Right atrium auricular region (tissue), 2 donors: ENCODE measurements around the gene SPSB3. TPM values are rescaled to one million over a fixed set of nuclear protein-coding genes. Genes with fewer than 3 reads are reported as not detected.

Source experiments
- DNase-seq: peaks from one replicate; pipeline ENCODE4 v3.0.0-alpha.2; 2019; ENCODE audit warnings: low spot score
- H3K27ac ChIP-seq, 2 donors: fragments of 200-600 bp; sonication (generic); 1 replicate in 1 of 2; 2 replicates in 1 of 2; pipeline ENCODE4 v1.5.1; 2016 to 2019
- H3K27me3 ChIP-seq, 2 donors: fragments of 200-600 bp; sonication (generic); one replicate each; pipeline versions ENCODE4 v1.5.1 to v1.6.0; 2017 to 2019
- H3K36me3 ChIP-seq: fragments of 200-600 bp; sonication (generic); one replicate; pipeline ENCODE4 v1.5.1; 2016
- H3K4me1 ChIP-seq, 2 donors: fragments of 200-600 bp; sonication (generic); one replicate each; pipeline versions ENCODE4 v1.5.1 to v1.6.0; 2017 to 2019
- H3K4me3 ChIP-seq, 2 donors: fragments of 200-600 bp; sonication (generic); 1 replicate in 1 of 2; 2 replicates in 1 of 2; pipeline ENCODE4 v1.5.1; 2017 to 2019; ENCODE audit warnings: mild to moderate bottlenecking in 1 of 2, moderate library complexity in 1 of 2
- H3K9me3 ChIP-seq, 2 donors: fragments of 200-600 bp; sonication (generic); one replicate each; pipeline ENCODE4 v1.5.1; 2019
- total RNA-seq, 2 donors: library from RNA; depleted of rRNA; stranded (reverse); fragments of >200 nt; gene quantifications; one replicate each; pipeline ENCODE4 v1.1.0, GENCODE V29; 2016
- TF ChIP-seq, protein P1 (sequence below), 2 donors: fragments of 200-600 bp; sonication (generic); IDR thresholded peaks; one replicate each; pipeline ENCODE4 v1.5.1; 2019; ENCODE audit warnings: antibody characterized with exemption in 2 of 2

The SPSB3 gene
- total RNA-seq, 2 donors from 2014 or later: 41.9 to 49.0 TPM

DNA sequence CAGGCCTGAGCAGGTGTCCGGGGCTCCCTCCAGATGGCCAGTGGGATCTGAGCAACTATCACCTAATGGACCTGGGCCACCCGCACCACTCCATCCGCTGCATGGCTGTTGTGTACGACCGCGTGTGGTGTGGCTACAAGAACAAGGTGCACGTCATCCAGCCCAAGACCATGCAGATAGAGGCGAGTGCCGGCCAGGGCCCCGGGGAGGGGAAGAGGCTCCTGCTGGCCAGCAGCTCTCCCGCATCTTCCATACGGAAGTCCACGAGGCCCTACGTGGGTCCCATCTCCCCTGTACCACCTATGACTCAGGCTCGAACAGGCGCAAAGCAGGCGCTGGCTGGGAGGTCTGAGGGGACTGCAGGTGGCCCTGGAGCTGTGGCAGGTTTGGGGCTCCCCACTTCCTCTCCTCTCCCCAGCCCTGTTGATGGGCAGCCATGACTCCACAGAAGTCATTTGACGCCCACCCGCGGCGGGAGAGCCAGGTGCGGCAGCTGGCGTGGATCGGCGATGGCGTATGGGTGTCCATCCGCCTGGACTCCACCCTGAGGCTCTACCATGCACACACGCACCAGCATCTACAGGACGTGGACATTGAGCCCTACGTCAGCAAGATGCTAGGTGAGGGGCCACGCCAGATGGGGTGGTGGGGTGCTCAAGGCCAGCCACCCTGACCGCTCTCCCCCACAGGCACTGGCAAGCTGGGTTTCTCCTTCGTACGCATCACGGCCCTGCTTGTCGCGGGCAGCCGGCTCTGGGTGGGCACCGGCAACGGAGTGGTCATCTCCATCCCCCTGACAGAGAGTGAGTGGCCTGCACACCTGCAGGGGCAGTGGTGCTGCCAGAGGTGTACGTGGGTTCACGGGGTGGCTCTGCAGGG lies 15.0 kb downstream of the SPSB3 start:
- H3K36me3 ChIP-seq: peaks cover 68% of the 10 kb centered on the region
- no peak overlapping the region for H3K27ac ChIP-seq
- no peak overlapping the region for H3K4me3 ChIP-seq
- DNase-seq: no peak
- H3K9me3 ChIP-seq: no peaks in the 10 kb centered on the region
- TF ChIP-seq, protein P1, sequence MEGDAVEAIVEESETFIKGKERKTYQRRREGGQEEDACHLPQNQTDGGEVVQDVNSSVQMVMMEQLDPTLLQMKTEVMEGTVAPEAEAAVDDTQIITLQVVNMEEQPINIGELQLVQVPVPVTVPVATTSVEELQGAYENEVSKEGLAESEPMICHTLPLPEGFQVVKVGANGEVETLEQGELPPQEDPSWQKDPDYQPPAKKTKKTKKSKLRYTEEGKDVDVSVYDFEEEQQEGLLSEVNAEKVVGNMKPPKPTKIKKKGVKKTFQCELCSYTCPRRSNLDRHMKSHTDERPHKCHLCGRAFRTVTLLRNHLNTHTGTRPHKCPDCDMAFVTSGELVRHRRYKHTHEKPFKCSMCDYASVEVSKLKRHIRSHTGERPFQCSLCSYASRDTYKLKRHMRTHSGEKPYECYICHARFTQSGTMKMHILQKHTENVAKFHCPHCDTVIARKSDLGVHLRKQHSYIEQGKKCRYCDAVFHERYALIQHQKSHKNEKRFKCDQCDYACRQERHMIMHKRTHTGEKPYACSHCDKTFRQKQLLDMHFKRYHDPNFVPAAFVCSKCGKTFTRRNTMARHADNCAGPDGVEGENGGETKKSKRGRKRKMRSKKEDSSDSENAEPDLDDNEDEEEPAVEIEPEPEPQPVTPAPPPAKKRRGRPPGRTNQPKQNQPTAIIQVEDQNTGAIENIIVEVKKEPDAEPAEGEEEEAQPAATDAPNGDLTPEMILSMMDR (IDR thresholded peaks at IDR 0.05): no peak
- no peaks in the 10 kb centered on the region for H3K27me3 ChIP-seq
- peaks cover 0 to 23% of the 10 kb centered on the region in 2 donors for H3K4me1 ChIP-seq

DNA sequence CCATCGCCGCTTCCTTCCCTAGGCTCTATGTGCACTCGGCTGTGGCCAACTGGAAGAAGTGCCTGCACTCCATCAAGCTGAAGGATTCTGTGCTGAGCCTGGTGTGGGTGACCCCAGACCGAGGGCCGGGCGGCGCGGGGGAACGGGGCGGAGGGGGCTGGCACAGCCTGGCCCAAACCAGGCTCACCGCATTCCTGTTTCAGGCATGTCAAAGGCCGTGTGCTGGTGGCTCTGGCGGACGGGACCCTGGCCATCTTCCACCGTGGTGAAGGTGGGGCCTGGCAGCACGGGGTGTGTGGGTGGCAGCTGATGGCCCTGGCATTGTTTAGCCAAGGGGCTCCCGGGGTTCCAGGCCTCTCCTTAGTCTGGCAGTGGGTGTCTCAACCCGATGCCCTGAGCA lies 15.7 kb downstream of the SPSB3 start:
- no peak for DNase-seq
- no peak overlapping the region for H3K27ac ChIP-seq
- peaks cover 0 to 16% of the 10 kb centered on the region in 2 donors for H3K4me1 ChIP-seq
- H3K9me3 ChIP-seq: no peaks in the 10 kb centered on the region
- peaks cover 75% of the 10 kb centered on the region for H3K36me3 ChIP-seq
- TF ChIP-seq, protein P1 (IDR thresholded peaks at IDR 0.05): no peak
- no peaks in the 10 kb centered on the region for H3K27me3 ChIP-seq
- no peak overlapping the region for H3K4me3 ChIP-seq

DNA sequence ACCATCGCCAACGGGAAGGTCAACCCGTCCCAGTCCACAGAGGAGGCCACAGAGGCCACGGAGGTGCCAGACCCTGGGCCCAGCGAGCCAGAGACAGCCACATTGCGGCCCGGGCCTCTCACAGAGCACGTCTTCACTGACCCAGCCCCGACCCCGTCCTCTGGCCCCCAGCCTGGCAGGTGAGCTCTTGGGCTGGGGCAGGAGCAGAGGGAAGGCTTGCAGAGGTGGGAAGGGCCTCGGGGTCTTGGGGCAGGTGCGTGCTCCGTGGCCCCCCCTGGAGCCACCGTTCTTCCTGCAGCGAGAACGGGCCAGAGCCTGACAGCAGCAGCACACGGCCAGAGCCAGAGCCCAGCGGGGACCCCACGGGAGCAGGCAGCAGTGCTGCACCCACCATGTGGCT lies 16.1 kb downstream of the SPSB3 start:
- peaks cover 0 to 13% of the 10 kb centered on the region in 2 donors for H3K4me1 ChIP-seq
- TF ChIP-seq, protein P1 (IDR thresholded peaks at IDR 0.05): no peak
- H3K9me3 ChIP-seq: no peaks in the 10 kb centered on the region
- H3K27me3 ChIP-seq: no peaks in the 10 kb centered on the region
- DNase-seq: no peak
- H3K36me3 ChIP-seq: peaks cover 76% of the 10 kb centered on the region
- H3K27ac ChIP-seq: no peak overlapping the region
- H3K4me3 ChIP-seq: no peak overlapping the region

DNA sequence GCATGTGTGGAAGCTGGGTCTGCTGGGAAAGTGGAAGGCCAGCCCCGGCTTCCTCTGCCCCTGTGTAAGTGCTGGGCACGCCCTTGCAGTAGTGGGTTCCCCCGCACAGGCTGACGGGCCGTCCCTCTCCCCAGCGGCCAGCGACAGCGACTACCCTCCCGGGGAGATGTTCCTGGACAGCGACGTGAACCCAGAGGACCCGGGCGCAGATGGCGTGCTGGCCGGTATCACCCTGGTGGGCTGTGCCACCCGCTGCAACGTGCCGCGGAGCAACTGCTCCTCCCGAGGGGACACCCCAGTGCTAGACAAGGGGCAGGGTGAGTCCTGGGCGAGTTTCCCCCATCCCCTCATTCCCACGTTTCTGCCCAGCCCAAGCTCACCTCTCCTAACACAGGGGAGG lies 16.5 kb downstream of the SPSB3 start:
- Histone ChIP-seq H3K4me3 (no peak overlapping the region), H3K9me3 (no peaks in the 10 kb centered on the region), H3K36me3 (peaks cover 80% of the 10 kb centered on the region), H3K27ac (no peak overlapping the region), H3K4me1 (peaks cover 0 to 12% of the 10 kb centered on the region in 2 donors), H3K27me3 (no peaks in the 10 kb centered on the region)
- TF ChIP-seq, protein P1 (IDR thresholded peaks at IDR 0.05): no peak
- no peak for DNase-seq

DNA sequence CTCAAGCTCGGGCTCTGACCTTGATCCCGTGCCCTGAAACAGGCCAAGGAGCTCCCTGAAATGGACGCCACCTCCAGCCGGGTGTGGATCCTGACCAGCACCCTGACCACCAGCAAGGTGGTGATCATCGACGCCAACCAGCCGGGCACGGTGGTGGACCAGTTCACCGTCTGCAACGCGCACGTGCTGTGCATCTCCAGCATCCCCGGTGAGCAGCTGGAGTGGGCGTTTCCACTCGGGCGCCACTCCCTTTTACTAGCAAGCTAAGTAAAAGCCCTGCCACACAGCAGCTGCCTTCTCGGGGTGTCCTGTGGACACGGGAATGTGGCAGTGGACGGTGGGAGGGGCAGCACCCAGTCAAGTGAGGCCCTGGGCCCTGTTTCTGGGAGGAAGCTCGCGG lies 17.4 kb downstream of the SPSB3 start:
- H3K4me3 ChIP-seq: no peak overlapping the region
- peaks cover 0 to 3% of the 10 kb centered on the region in 2 donors for H3K4me1 ChIP-seq
- TF ChIP-seq, protein P1 (IDR thresholded peaks at IDR 0.05): no peak
- no peaks in the 10 kb centered on the region for H3K27me3 ChIP-seq
- no peaks in the 10 kb centered on the region for H3K9me3 ChIP-seq
- no peak for DNase-seq
- peaks cover 88% of the 10 kb centered on the region for H3K36me3 ChIP-seq
- no peak overlapping the region for H3K27ac ChIP-seq
